Inferior parietal cortex (tissue), 1 donor: ENCODE measurements around the gene FAM83B.
"Not testable (repeated sequence)": the region's sequence is repeated elsewhere in the genome, so short reads cannot be mapped to it uniquely, and the experiment has no call there.

ENCODE experiments used
- DNase-seq: peaks from one replicate; pipeline ENCODE4 v3.0.0-alpha.2; 2016; ENCODE audit errors: extremely low spot score

Gene FAM83B

DNA sequence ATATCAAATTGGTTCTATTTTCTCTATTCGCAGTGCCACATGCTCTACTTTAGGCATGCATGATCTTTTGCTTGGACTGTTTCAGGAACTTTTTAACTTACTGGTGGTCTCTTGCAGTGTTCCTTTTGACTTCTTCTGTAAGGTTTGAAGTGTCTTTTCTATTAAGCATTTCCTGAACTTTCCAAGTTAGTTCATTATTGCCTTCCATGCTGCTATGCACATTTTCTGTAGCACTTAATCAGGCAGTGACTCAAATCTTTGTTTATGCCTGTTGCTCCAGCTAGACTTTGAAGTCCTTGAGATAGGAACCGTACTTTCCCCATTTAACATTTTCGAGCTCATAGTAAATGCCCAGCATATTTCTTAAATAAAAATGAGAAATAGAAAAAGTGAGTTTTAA, 52.2 kb downstream of the FAM83B start:
- no peak for DNase-seq

GRCh38 chr6:54899442-54899841, 52.9 kb downstream of the FAM83B start:
- no peak for DNase-seq

GRCh38 chr6:54899986-54900385, 53.4 kb downstream of the FAM83B start:
- DNase-seq: no peak

DNA sequence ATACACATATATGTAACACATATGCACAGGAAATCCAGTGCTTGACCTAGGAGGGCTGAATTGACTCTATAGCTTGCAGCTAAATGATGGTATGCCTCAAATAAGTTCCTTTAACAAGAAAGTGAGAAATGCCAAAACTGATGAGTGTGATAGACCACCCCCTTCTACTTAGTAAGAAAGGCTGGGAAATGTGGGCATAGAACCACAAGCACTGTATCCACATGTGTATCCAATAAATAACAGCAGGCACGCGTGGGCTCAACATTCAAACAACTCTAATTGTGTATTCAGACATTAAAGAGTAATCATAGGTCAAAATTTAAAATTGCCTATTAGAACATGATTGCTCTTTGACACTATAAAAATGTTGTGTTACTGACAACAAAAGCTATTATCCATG, 54.1 kb downstream of the FAM83B start:
- no peak for DNase-seq

GRCh38 chr6:54903884-54904283, 57.3 kb downstream of the FAM83B start:
- DNase-seq: no peak

DNA sequence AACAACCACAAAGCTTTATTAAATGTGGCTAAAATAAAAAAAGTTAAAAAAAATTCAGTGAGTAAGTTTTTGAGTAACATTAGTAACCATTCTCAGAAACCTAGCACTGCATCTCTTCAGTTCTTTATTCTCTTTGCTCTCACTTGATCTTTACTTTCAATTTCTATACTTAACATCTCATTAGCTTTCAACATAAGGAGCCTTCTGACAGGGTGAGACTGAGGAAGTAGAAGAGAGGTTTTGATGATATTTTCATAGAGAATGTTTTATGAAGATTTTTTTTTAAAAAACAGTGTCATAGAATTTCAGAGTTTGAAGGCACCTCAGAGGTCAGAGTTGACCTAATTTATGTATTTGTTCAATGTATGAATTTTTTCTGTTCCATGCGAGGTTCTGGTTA, 60.8 kb downstream of the FAM83B start:
- no peak for DNase-seq

GRCh38 chr6:54909184-54909583, 62.6 kb downstream of the FAM83B start:
- DNase-seq: no peak

DNA sequence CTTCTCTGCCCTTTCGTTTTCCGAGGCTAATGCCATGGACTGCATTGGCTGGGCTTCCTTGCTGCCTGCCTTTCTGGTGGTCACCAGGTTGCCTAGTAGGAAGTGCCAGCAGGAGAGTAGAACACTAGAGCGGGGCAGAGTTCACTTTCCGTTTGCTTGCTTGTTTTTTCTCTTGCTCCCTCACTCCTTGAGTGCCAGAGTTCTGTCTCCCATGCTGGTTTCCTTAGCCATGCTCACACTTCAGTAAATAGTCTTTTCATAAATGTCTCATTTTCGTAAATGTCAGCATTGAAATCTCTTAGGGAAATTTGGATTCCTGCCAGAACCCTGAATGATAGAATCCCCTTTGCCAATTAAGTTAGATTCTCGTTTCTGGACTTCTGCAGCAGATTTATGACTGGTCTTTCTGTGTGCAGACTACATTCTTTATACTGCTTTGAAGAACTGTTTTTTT, 63.9 kb downstream of the FAM83B start:
- no peak for DNase-seq

DNA sequence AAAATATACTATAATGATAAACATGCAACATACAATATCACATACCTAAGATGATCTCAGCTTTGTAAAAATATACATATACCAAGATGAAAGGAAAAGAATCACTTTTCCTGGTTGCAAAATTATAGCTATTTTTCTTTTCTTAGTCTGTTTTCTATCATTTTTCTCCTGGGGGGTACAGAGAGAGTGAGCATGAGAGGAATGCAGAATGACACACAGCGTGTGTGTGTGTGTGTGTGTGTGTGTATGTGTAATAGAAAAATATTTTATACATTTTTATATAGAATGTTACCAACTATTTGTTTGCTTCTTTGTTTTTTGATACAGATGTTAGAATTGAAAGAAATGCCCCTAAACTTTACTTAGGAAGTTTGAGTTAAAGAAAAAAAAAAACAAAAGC, 64.3 kb downstream of the FAM83B start:
- no peak for DNase-seq

DNA sequence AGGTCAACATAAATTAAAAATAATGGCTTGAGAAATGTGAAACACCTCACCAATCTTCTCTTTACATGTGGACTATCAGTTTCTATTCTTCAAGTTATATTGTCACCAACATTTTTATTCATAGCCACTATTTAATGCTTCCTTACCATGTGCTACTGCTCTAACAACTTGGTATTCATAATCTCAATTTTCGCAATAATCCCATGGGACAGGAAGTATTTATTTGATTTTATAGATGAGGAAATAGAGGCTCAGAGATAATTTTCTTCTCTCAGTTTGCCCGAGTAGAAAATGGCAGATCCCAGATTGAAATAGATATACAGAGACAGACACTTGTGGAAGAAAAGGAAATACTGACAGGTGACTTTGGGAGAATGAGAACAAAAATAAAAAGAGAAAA, 66.6 kb downstream of the FAM83B start:
- no peak for DNase-seq

DNA sequence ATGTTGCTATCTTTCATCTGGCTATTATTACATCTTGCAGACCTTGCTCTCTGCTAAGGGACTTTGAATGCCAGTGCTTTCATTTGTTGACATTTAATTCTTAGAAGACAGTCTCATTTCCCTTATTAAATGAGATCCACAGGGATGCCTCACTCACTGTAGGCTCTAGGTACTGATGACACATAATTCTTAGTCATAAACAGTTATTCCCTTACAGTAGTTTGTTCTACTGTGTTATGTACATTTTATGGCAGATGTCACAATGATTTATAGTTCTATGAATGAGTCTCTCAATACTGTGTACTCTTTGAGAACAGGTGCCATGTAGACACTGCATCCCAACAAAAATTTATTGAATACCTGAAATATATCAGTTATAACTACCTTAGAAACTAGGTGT, 70.3 kb downstream of the FAM83B start:
- no peak for DNase-seq

DNA sequence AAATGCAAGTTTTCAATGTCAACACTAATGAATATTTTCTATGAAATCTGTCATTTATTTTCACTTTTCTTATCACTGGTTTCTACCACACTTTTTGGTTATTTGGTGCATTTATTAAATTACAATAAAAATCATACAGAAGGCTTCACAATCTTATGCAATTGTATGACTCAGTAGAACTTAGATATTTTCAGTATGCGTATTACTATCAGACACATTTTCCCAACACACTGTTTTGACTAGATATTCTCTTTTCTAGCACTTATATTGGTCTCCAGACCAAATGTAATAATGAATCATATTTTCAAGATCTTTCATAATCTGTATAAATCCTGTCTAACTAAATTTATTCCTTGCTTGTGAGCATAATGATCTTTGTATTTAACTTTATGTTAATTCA, 74.1 kb downstream of the FAM83B start:
- DNase-seq: no peak

- no peak for DNase-seq
Measured at GRCh38 chr6:54921891-54922290, 75.3 kb downstream of the FAM83B start.

DNA sequence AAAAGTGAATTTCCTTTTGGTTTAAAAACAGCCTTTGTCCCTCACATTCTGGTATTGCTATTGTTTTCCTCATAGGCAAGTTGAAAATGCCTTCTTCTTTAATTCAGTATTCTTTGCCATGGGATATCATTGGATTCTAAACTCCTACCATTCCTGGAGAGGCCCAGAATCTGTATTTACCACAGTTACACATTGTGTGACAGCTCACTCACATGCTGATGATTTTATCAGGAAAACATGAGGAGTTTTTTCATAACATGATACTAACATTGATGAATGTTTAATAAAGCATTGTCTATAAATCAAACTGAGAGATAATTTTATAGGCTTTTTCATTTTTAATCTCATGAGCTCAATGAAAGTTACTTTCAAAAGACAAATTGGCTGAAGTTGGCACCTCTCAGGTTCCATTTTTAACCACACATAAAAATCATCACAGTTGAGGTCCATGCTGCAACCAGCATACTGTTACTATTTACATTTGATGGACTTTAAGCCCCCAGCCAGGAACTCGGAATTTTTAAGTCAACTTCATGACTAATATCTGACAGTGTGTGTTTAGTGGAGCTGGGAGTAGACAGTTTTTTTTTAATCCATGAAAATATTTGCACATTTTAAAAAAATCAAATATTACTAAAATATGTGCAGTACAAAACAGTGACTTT, 82.8 kb downstream of the FAM83B start:
- DNase-seq: no peak

- DNase-seq: no peak
Measured at GRCh38 chr6:54932622-54933021, 86.1 kb downstream of the FAM83B start.

DNA sequence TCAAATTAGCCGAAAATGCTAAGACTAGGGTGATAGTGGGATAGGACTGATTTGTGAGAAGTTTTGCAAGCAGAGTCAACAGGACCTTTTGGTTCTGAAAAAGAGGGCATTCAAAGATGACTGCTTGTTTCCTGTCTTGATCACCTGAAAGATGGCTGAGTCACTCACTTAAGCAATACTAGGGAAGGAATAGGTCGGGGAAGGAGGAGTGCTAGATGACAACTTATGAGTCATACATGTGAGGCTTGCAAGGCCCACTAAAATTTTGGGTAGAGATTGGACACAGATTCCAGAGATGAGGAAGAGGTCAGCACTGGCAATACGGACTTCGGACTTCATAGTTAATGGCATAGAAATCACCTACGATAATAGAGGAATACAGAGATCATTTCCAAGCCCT, 89.2 kb downstream of the FAM83B start:
- no peak for DNase-seq

- DNase-seq: no peak
Measured at GRCh38 chr6:54937371-54937770, 90.8 kb downstream of the FAM83B start.

GRCh38 chr6:54957698-54958097, 111.1 kb downstream of the FAM83B start:
- DNase-seq: no peak

GRCh38 chr6:54958446-54958845, 111.9 kb downstream of the FAM83B start:
- DNase-seq: no peak

- no peak for DNase-seq
Measured at GRCh38 chr6:54959820-54960219, 113.2 kb downstream of the FAM83B start.

DNA sequence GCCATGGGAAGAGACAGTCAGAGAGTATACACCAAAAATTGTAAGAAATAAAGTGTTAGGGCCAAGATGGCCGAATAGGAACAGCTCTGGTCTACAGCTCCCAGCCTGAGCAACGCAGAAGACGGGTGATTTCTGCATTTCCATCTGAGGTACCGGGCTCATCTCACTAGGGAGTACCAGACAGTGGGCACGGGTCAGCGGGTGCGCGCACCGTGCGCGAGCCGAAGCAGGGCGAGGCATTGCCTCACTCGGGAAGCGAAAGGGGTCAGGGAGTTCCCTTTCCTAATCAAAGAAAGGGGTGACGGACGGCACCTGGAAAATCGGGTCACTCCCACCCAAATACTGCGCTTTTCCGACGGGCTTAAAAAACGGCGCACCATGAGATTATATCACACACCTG, 114.8 kb downstream of the FAM83B start:
- DNase-seq: not testable (repeated sequence)

DNA sequence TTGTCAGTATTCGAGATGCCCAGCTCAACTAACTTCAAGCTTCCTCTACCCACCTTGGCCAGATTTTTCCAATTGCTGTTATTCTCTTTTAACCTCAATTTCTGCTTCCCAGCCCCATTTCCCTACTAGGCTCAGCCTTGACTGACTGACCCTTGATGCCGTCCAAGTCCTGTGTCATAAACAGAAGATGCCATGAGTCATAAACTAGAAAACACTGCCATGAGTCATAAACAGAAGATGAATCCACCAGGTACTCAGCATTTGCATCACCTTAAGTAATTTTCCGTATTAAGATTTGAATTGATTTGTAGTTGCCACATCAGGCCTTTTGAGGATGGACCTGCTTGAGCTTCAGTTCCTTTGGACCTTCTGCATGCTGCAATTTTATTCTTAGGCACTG, 123.8 kb downstream of the FAM83B start:
- no peak for DNase-seq

- DNase-seq: no peak
Measured at GRCh38 chr6:54971825-54972224, 125.3 kb downstream of the FAM83B start.

- DNase-seq: not testable (repeated sequence)
Measured at GRCh38 chr6:54979161-54979560, 132.6 kb downstream of the FAM83B start.
